ENCODE data around the gene SERPINA7. TPM values are rescaled to one million over a fixed set of nuclear protein-coding genes. Genes with fewer than 3 reads are reported as not detected.

The SERPINA7 gene
- total RNA-seq, 1 donor from 2014 or later, result not detected

DNA sequence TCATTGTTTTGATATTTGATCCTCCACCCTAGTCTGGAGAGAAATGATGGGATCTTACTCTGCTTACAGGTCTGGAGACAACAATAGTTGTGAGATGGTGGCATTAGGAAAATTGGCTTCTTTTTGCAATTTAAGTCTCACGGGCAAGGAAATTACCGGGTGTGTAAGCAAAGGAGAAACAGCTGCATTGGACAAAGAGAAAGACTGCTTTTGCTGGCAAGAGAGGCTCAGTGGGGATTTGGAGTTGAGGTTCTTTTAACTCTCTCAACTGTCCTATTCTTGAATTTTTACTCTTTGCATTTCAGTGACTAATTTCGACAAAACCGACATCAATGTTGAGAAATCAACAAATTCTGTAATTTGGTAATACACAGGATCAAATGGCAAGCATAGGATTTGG, 2.3 kb upstream of the SERPINA7 start:
- Histone ChIP-seq H2AFZ (replicated peaks) (no peak overlapping the region), H3K4me2 (no peak overlapping the region), H3K79me2 (ENCODE audit: low read depth) (no peaks in the 10 kb centered on the region), H4K20me1 (ENCODE audit: low read depth) (no peaks in the 10 kb centered on the region), H3K4me1 (peaks cover 5% of the 10 kb centered on the region), H3F3A (ENCODE audit: low read depth) (no peaks in the 10 kb centered on the region), H3K4me3 (no peak overlapping the region), H3K27me3 (no peaks in the 10 kb centered on the region), H3K36me3 (no peaks in the 10 kb centered on the region), H3K9ac (no peak overlapping the region), H3K27ac (no peak overlapping the region), H3K9me3 (ENCODE audit: low read depth) (no peaks in the 10 kb centered on the region)
- no peaks in the 10 kb centered on the region for H3K36me3 Mint-ChIP-seq
- H3K4me3 Mint-ChIP-seq, result no peak overlapping the region
- no peaks in the 10 kb centered on the region for H3K4me1 Mint-ChIP-seq
- H3K9me3 Mint-ChIP-seq, result no peaks in the 10 kb centered on the region
- H3K27me3 Mint-ChIP-seq (ENCODE audit: insufficient read depth, low read depth), result peaks cover 6% of the 10 kb centered on the region
- no peak for DNase-seq (ENCODE audit: low spot score)
- no peak overlapping the region for H3K27ac Mint-ChIP-seq
- TF ChIP-seq EZH2 (IDR thresholded peaks at IDR 0.05) (no peak), CTCF (IDR thresholded peaks at IDR 0.05) (no peak), EZH2phosphoT487 (IDR thresholded peaks at IDR 0.05) (no peak)

DNA sequence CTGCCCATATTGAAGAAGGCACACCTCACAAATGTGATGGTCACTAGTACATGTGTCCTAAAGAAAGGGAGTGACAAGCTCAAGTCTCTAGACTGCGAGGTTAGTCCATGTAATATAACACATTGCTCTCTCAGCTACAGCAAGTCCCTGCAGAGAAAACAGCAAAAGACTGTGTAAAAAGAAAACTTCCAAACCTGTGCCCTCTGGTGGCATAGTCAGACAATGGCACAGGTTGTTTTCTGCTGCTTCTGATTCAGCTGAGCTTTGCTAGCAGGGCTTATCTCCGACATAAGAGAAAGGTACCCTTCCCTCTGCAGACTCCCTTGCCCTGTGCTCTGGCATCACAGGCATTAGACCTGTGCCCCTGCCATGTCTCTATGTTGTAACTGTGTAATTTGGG, 1.4 kb upstream of the SERPINA7 start:
- DNase-seq (ENCODE audit: low spot score), result peak; percentile 39
- Histone ChIP-seq H3K36me3 (no peaks in the 10 kb centered on the region), H3K4me2 (no peak overlapping the region), H3K4me3 (no peak overlapping the region), H2AFZ (replicated peaks) (no peak overlapping the region), H3K4me1 (peaks cover 5% of the 10 kb centered on the region), H3K9me3 (ENCODE audit: low read depth) (no peaks in the 10 kb centered on the region), H3K27me3 (no peaks in the 10 kb centered on the region), H4K20me1 (ENCODE audit: low read depth) (no peaks in the 10 kb centered on the region), H3K9ac (no peak overlapping the region), H3K27ac (no peak overlapping the region), H3F3A (ENCODE audit: low read depth) (no peaks in the 10 kb centered on the region), H3K79me2 (ENCODE audit: low read depth) (no peaks in the 10 kb centered on the region)
- H3K27me3 Mint-ChIP-seq (ENCODE audit: insufficient read depth, low read depth), result peaks cover 6% of the 10 kb centered on the region
- TF ChIP-seq EZH2 (IDR thresholded peaks at IDR 0.05) (no peak), CTCF (IDR thresholded peaks at IDR 0.05) (peak; percentile 42)
- H3K9me3 Mint-ChIP-seq, result no peaks in the 10 kb centered on the region
- no peaks in the 10 kb centered on the region for H3K36me3 Mint-ChIP-seq
- H3K27ac Mint-ChIP-seq, result no peak overlapping the region
- no peak overlapping the region for H3K4me3 Mint-ChIP-seq
- no peaks in the 10 kb centered on the region for H3K4me1 Mint-ChIP-seq

GRCh38 chrX:106037835-106038473, 573 bp downstream of the SERPINA7 start:
- Histone ChIP-seq H3K4me2 (no peak overlapping the region), H3F3A (ENCODE audit: low read depth) (no peaks in the 10 kb centered on the region), H3K9ac (no peak overlapping the region), H4K20me1 (ENCODE audit: low read depth) (no peaks in the 10 kb centered on the region), H3K4me1 (no peaks in the 10 kb centered on the region), H3K27ac (no peak overlapping the region), H2AFZ (replicated peaks) (no peak overlapping the region), H3K79me2 (ENCODE audit: low read depth) (no peaks in the 10 kb centered on the region), H3K4me3 (no peak overlapping the region), H3K27me3 (no peaks in the 10 kb centered on the region), H3K9me3 (ENCODE audit: low read depth) (no peaks in the 10 kb centered on the region), H3K36me3 (no peaks in the 10 kb centered on the region)
- no peak for DNase-seq (ENCODE audit: low spot score)
- Mint-ChIP-seq H3K4me1 (no peaks in the 10 kb centered on the region), H3K27me3 (ENCODE audit: insufficient read depth, low read depth) (peaks cover 5% of the 10 kb centered on the region), H3K9me3 (no peaks in the 10 kb centered on the region), H3K36me3 (no peaks in the 10 kb centered on the region), H3K27ac (no peak overlapping the region), H3K4me3 (no peak overlapping the region)
- TF ChIP-seq EZH2 (IDR thresholded peaks at IDR 0.05) (no peak), CTCF (IDR thresholded peaks at IDR 0.05) (no peak), EZH2phosphoT487 (IDR thresholded peaks at IDR 0.05) (no peak)

Data from neural progenitor cell (in vitro differentiated cells).